ENCODE data around the gene KISS1R.

The KISS1R gene

GRCh38 chr19:958967-959855 is 42.1 kb downstream of the KISS1R start:
- H3K4me1 ChIP-seq (ENCODE audit: low read length): no peaks in the 10 kb centered on the region
- H4K20me1 ChIP-seq (ENCODE audit: insufficient read depth, low read length): no peaks in the 10 kb centered on the region
- no peak overlapping the region for H3K4me3 ChIP-seq (ENCODE audit: low read length)
- no peak overlapping the region for H2AFZ ChIP-seq (ENCODE audit: low read length)
- no peak overlapping the region for H3K4me2 ChIP-seq (ENCODE audit: low read depth, low read length)
- no peaks in the 10 kb centered on the region for H3K27me3 ChIP-seq (replicated peaks; ENCODE audit: insufficient read depth, low read length)
- no peak for TF ChIP-seq EZH2phosphoT487 (IDR thresholded peaks at IDR 0.05; ENCODE audit: low read length)
- TF ChIP-seq CTCF (IDR thresholded peaks at IDR 0.05; ENCODE audit: low read length): no peak
- no peak for TF ChIP-seq EZH2 (optimal IDR thresholded peaks at IDR 0.05; ENCODE audit: low read depth, low read length)
- no peak overlapping the region for H3K27ac ChIP-seq (ENCODE audit: low read length)
- peaks cover 6% of the 10 kb centered on the region; the same call in 1 of the 2 replicates for H3K79me2 ChIP-seq (ENCODE audit: low read length)
- no peaks in the 10 kb centered on the region for H3K9me3 ChIP-seq (replicated peaks; ENCODE audit: insufficient read depth, low read length)
- H3F3A ChIP-seq (ENCODE audit: insufficient read depth, low read length): no peaks in the 10 kb centered on the region
- H3K9me2 ChIP-seq (replicated peaks; ENCODE audit: insufficient read depth, low read length): no peaks in the 10 kb centered on the region
- DNase-seq: no peak
- no peaks in the 10 kb centered on the region; the same call in 1 of the 2 replicates for H3K36me3 ChIP-seq (replicated peaks; ENCODE audit: insufficient read depth, low read length)
- no peak overlapping the region for H3K9ac ChIP-seq (ENCODE audit: low read length)

- no peaks in the 10 kb centered on the region for H3K4me1 ChIP-seq (ENCODE audit: low read length)
- no peaks in the 10 kb centered on the region for H3F3A ChIP-seq (ENCODE audit: insufficient read depth, low read length)
- H2AFZ ChIP-seq (ENCODE audit: low read length): no peak overlapping the region
- no peaks in the 10 kb centered on the region for H4K20me1 ChIP-seq (ENCODE audit: insufficient read depth, low read length)
- H3K27ac ChIP-seq (ENCODE audit: low read length): no peak overlapping the region
- no peak overlapping the region for H3K4me2 ChIP-seq (ENCODE audit: low read depth, low read length)
- no peaks in the 10 kb centered on the region for H3K9me3 ChIP-seq (replicated peaks; ENCODE audit: insufficient read depth, low read length)
- H3K4me3 ChIP-seq (ENCODE audit: low read length): no peak overlapping the region
- no peaks in the 10 kb centered on the region for H3K27me3 ChIP-seq (replicated peaks; ENCODE audit: insufficient read depth, low read length)
- no peak for DNase-seq
- H3K9me2 ChIP-seq (replicated peaks; ENCODE audit: insufficient read depth, low read length): no peaks in the 10 kb centered on the region
- peaks cover 2% of the 10 kb centered on the region; the same call in 1 of the 2 replicates for H3K36me3 ChIP-seq (replicated peaks; ENCODE audit: insufficient read depth, low read length)
- peaks cover 3% of the 10 kb centered on the region; the same call in 1 of the 2 replicates for H3K79me2 ChIP-seq (ENCODE audit: low read length)
- TF ChIP-seq EZH2phosphoT487 (IDR thresholded peaks at IDR 0.05; ENCODE audit: low read length) (no peak), CTCF (IDR thresholded peaks at IDR 0.05; ENCODE audit: low read length) (no peak), EZH2 (optimal IDR thresholded peaks at IDR 0.05; ENCODE audit: low read depth, low read length) (no peak)
- H3K9ac ChIP-seq (ENCODE audit: low read length): no peak overlapping the region
Measured at GRCh38 chr19:960020-960419, 42.9 kb downstream of the KISS1R start.

- Histone ChIP-seq H3K36me3 (replicated peaks; ENCODE audit: insufficient read depth, low read length) (peaks cover 3% of the 10 kb centered on the region; the same call in 1 of the 2 replicates), H3K4me3 (ENCODE audit: low read length) (no peak overlapping the region)
Measured at GRCh38 chr19:960601-960938, 43.4 kb downstream of the KISS1R start.

More at GRCh38 chr19:960601-960938, 43.4 kb downstream of the KISS1R start:
- H3F3A ChIP-seq (ENCODE audit: insufficient read depth, low read length): no peaks in the 10 kb centered on the region
- no peaks in the 10 kb centered on the region for H3K4me1 ChIP-seq (ENCODE audit: low read length)
- H3K4me2 ChIP-seq (ENCODE audit: low read depth, low read length): no peak overlapping the region
- no peaks in the 10 kb centered on the region for H3K9me3 ChIP-seq (replicated peaks; ENCODE audit: insufficient read depth, low read length)
- no peaks in the 10 kb centered on the region for H4K20me1 ChIP-seq (ENCODE audit: insufficient read depth, low read length)
- H3K27me3 ChIP-seq (replicated peaks; ENCODE audit: insufficient read depth, low read length): no peaks in the 10 kb centered on the region
- H3K79me2 ChIP-seq (ENCODE audit: low read length): no peaks in the 10 kb centered on the region; the same call in 1 of the 2 replicates
- no peaks in the 10 kb centered on the region for H3K9me2 ChIP-seq (replicated peaks; ENCODE audit: insufficient read depth, low read length)
- H3K9ac ChIP-seq (ENCODE audit: low read length): no peak overlapping the region
- H2AFZ ChIP-seq (ENCODE audit: low read length): no peak overlapping the region
- no peak overlapping the region for H3K27ac ChIP-seq (ENCODE audit: low read length)
- DNase-seq: no peak
- no peak for TF ChIP-seq CTCF (IDR thresholded peaks at IDR 0.05; ENCODE audit: low read length)
- no peak for TF ChIP-seq EZH2phosphoT487 (IDR thresholded peaks at IDR 0.05; ENCODE audit: low read length)
- TF ChIP-seq EZH2 (optimal IDR thresholded peaks at IDR 0.05; ENCODE audit: low read depth, low read length): no peak
